A549 (cell line): ENCODE results near the gene OBSL1. TPM values are rescaled to one million over a fixed set of nuclear protein-coding genes. Genes with fewer than 3 reads are reported as not detected.

Experiments used
- ATAC-seq, 2 experiments: fragments of 200-7000 bp in 1 of 2; fragments of >200 bp in 1 of 2; cut with Nextera tagmentation in 1 of 2; cut with Tn5 transposase in 1 of 2; 3 replicates each; pipeline versions ENCODE4 v1.8.0 to v1.9.1; 2018 to 2020; ENCODE audit warnings: mild to moderate bottlenecking in 1 of 2, moderate library complexity in 1 of 2
- CTCF ChIA-PET: fragments of 300-600 bp; sonication (Branson Sonifier 250); formaldehyde crosslinking; extraction: SDS; loops from one replicate; lab custom pipeline; 2021; ENCODE audit warnings: antibody characterized with exemption, inconsistent platforms; lab: Yijun Ruan, JAX
- POLR2A ChIA-PET: fragments of 350-600 bp; formaldehyde crosslinking; extraction: SDS; loops from one replicate; lab custom pipeline; 2021; ENCODE audit warnings: antibody characterized with exemption, inconsistent platforms; lab: Yijun Ruan, JAX
- DNase-seq, 2 experiments: peaks; one replicate each; pipeline versions ENCODE4 v3.0.0 to v3.0.0-alpha.2; 2011 to 2016; ENCODE audit warnings: low read depth in 1 of 2, low spot score in 1 of 2
- FAIRE-seq: peaks from 2 replicates; lab custom pipeline; 2011; peaks lifted over from hg19 to GRCh38; lab: Jason Lieb, UNC
- H3K27ac ChIP-seq, 2 experiments: fragments of >200 bp; sonication (Bioruptor Twin); formaldehyde crosslinking; 3 replicates each; pipeline ENCODE4 v1.5.1; 2016 to 2017
- H3K4me1 ChIP-seq: fragments of >200 bp; sonication (Bioruptor Twin); formaldehyde crosslinking; 3 replicates; pipeline ENCODE4 v1.6.1; 2016
- H3K4me2 ChIP-seq: fragments of >200 bp; sonication (Bioruptor Twin); formaldehyde crosslinking; 3 replicates; pipeline ENCODE4 v1.6.1; 2016
- H3K4me3 ChIP-seq: fragments of >200 bp; sonication (Bioruptor Twin); formaldehyde crosslinking; 3 replicates; pipeline ENCODE4 v1.5.1; 2016
- H3K9me3 ChIP-seq: fragments of >200 bp; sonication (Bioruptor Twin); formaldehyde crosslinking; 3 replicates; pipeline ENCODE4 v1.6.1; 2016
- ATOH8 ChIP-seq: fragments of 250-450 bp; sonication (Bioruptor Pico); IDR thresholded peaks from 2 replicates; pipeline ENCODE4 v1.5.0; 2020; ENCODE audit warnings: low read depth, mild to moderate bottlenecking, moderate library complexity
- CBX8 ChIP-seq: fragments of 200-600 bp; sonication (generic); IDR thresholded peaks from 2 replicates; pipeline ENCODE4 v1.6.1; 2016
- CHD2 ChIP-seq: fragments of 150-350 bp; IDR thresholded peaks from 2 replicates; pipeline ENCODE4 v1.6.1; 2014; ENCODE audit warnings: low read length; ENCODE audit not compliant: partially characterized antibody
- CTCF ChIP-seq: fragments of >200 bp; sonication (Bioruptor Twin); formaldehyde crosslinking; IDR thresholded peaks from 3 replicates; pipeline ENCODE4 v1.5.1; 2016
- E2F6 ChIP-seq: IDR thresholded peaks from 2 replicates; pipeline ENCODE4 v1.6.1; 2012; ENCODE audit warnings: low read depth, borderline replicate concordance
- EHF ChIP-seq: fragments of 250-450 bp; sonication (Bioruptor Pico); IDR thresholded peaks from 2 replicates; pipeline ENCODE4 v1.5.0; 2020; ENCODE audit warnings: mild to moderate bottlenecking
- ELK1 ChIP-seq: fragments of 150-350 bp; IDR thresholded peaks from 2 replicates; pipeline ENCODE4 v1.6.1; 2014; ENCODE audit warnings: low read depth, mild to moderate bottlenecking, low read length
- EP300 ChIP-seq, 2 experiments: fragments of >200 bp; sonication (Bioruptor Twin); formaldehyde crosslinking; IDR thresholded peaks; 2 replicates in 1 of 2; 3 replicates in 1 of 2; pipeline ENCODE4 v1.6.1; 2016 to 2017
- FOSB ChIP-seq: fragments of 250-450 bp; sonication (Bioruptor Pico); IDR thresholded peaks from 2 replicates; pipeline ENCODE4 v1.5.0; 2020; ENCODE audit warnings: mild to moderate bottlenecking, moderate library complexity
- HEYL ChIP-seq: fragments of 250-450 bp; sonication (Bioruptor Pico); IDR thresholded peaks from 2 replicates; pipeline ENCODE4 v1.8.0; 2021; ENCODE audit warnings: mild to moderate bottlenecking, moderate library complexity
- HMGXB4 ChIP-seq: fragments of 250-450 bp; sonication (Bioruptor Pico); IDR thresholded peaks from 2 replicates; pipeline ENCODE4 v1.5.0; 2021; ENCODE audit warnings: mild to moderate bottlenecking, moderate library complexity, borderline replicate concordance
- HOXB5 ChIP-seq: fragments of 250-450 bp; sonication (Bioruptor Pico); IDR thresholded peaks from 2 replicates; pipeline ENCODE4 v1.5.0; 2020; ENCODE audit warnings: mild to moderate bottlenecking, moderate library complexity
- JUNB ChIP-seq: fragments of >200 bp; sonication (Bioruptor Twin); formaldehyde crosslinking; IDR thresholded peaks from 2 replicates; pipeline ENCODE4 v1.6.1; 2016
- MAZ ChIP-seq: fragments of 150-350 bp; IDR thresholded peaks from 2 replicates; pipeline ENCODE4 v1.6.1; 2014; ENCODE audit warnings: antibody characterized with exemption, low read depth, low read length, borderline replicate concordance
- NR3C1 ChIP-seq: fragments of >200 bp; sonication (Bioruptor Twin); formaldehyde crosslinking; IDR thresholded peaks from 3 replicates; pipeline ENCODE4 v1.6.1; 2017
- PHF8 ChIP-seq: fragments of 200-600 bp; sonication (generic); IDR thresholded peaks from 2 replicates; pipeline ENCODE4 v1.6.1; 2016; ENCODE audit warnings: low read depth, mild to moderate bottlenecking, antibody characterized with exemption, moderate library complexity, borderline replicate concordance
- POLR2A ChIP-seq: IDR thresholded peaks from 2 replicates; pipeline ENCODE4 v1.6.1; 2012; ENCODE audit warnings: mild to moderate bottlenecking, low read length
- RAD21 ChIP-seq, 2 experiments: fragments of >200 bp in 1 of 2; sonication (Bioruptor Twin) in 1 of 2; formaldehyde crosslinking in 1 of 2; IDR thresholded peaks in 1 of 2; conservative IDR thresholded peaks in 1 of 2; 2 replicates in 1 of 2; 3 replicates in 1 of 2; pipeline ENCODE4 v1.6.1; 2012 to 2018; ENCODE audit warnings: inconsistent platforms in 1 of 2
- RCOR1 ChIP-seq: fragments of 150-350 bp; IDR thresholded peaks from 2 replicates; pipeline ENCODE4 v1.6.1; 2014; ENCODE audit warnings: antibody characterized with exemption, low read length, low read depth
- RFX5 ChIP-seq: fragments of 450-650 bp; IDR thresholded peaks from 2 replicates; pipeline ENCODE4 v1.7.1; 2014; ENCODE audit warnings: antibody characterized with exemption, mild to moderate bottlenecking, moderate library complexity
- RNF2 ChIP-seq: fragments of 200-600 bp; sonication (generic); IDR thresholded peaks from 2 replicates; pipeline ENCODE4 v1.6.1; 2016; ENCODE audit warnings: low read depth, mild to moderate bottlenecking, antibody characterized with exemption, moderate library complexity, borderline replicate concordance
- SMC3 ChIP-seq: fragments of >200 bp; sonication (Bioruptor Twin); formaldehyde crosslinking; IDR thresholded peaks from 3 replicates; pipeline ENCODE4 v1.6.1; 2018; ENCODE audit warnings: inconsistent platforms
- USF2 ChIP-seq: fragments of 450-650 bp; IDR thresholded peaks from 2 replicates; pipeline ENCODE4 v1.6.1; 2014; ENCODE audit warnings: antibody characterized with exemption
- ZC3H11A ChIP-seq: fragments of 450-650 bp; IDR thresholded peaks from 2 replicates; pipeline ENCODE4 v1.6.1; 2014; ENCODE audit warnings: antibody characterized with exemption, mild to moderate bottlenecking
- ZFP36 ChIP-seq: fragments of 450-650 bp; IDR thresholded peaks from 2 replicates; pipeline ENCODE4 v1.6.1; 2014; ENCODE audit warnings: borderline replicate concordance; ENCODE audit not compliant: partially characterized antibody
- WGBS: methylation state at CpG from one replicate; pipeline ENCODE4 v1.1.6; 2017; ENCODE audit errors: missing lambda C conversion rate; 5-methylcytosine and 5-hydroxymethylcytosine counted together
- polyA plus RNA-seq, 4 experiments: library from polyadenylated mRNA; depleted of rRNA in 3 of 4; stranded (reverse); fragments of >200 nt; fragmentation: RNase III in 1 of 4; extraction: RNeasy Plus Mini Kit Qiagen cat#74134 plus additional on column Dnase treatment in 1 of 4; gene quantifications; 2 replicates in 3 of 4; 3 replicates in 1 of 4; pipeline ENCODE4 v1.2.3, GENCODE V29; 2011 to 2017

Gene OBSL1
- polyA plus RNA-seq, 2 of the 4 experiments (the other 2 are of a cell fraction) = 14.4 to 31.8 TPM

- Histone ChIP-seq H3K4me3 (no peak overlapping the region), H3K9me3 (no peaks in the 10 kb centered on the region), H3K4me1 (no peaks in the 10 kb centered on the region), H3K4me2 (no peak overlapping the region), H3K27ac (no peak overlapping the region)
- TF ChIP-seq SMC3 (no peak), JUNB (no peak), ZFP36 (no peak), ZC3H11A (no peak), POLR2A (no peak), RAD21 (conservative IDR thresholded peaks at IDR 0.05 in 1 of 2, IDR thresholded peaks at IDR 0.05 in 1 of 2) (no peak), ELK1 (no peak), ATOH8 (CRISPR knock-in tag) (no peak), HEYL (CRISPR knock-in tag) (no peak), HMGXB4 (CRISPR knock-in tag) (no peak), PHF8 (no peak), NR3C1 (no peak), FOSB (CRISPR knock-in tag) (no peak), RNF2 (no peak), CTCF (no peak), CHD2 (no peak), USF2 (no peak), EP300 (IDR thresholded peaks at IDR 0.05) (no peak), CBX8 (no peak)
- ATAC-seq = no peak
- ChIA-PET POLR2A (no interaction called here), CTCF (interaction anchor here (1.2 to 2.4 kb wide), 3 partner anchors 8 to 89 kb away, joined by 4 to 10 read pairs (median 9); no protein-coding TSS in a partner anchor)
- FAIRE-seq = no peak
- 75% methylated on average over 2 of the region's 3 CpGs for WGBS
- no peak for DNase-seq
Observed at GRCh38 chr2:219618733-219619122, 47.4 kb upstream of the OBSL1 start.

GRCh38 chr2:219616550-219616949, 45.2 kb upstream of the OBSL1 start:
- TF ChIP-seq MAZ (no peak), RFX5 (no peak), CTCF (no peak), RCOR1 (no peak), RNF2 (no peak), EHF (CRISPR knock-in tag) (no peak), HEYL (CRISPR knock-in tag) (no peak), HOXB5 (no peak), E2F6 (no peak), ZFP36 (no peak)
- TF ChIP-seq, all 56 proteins: peak for 0
- Histone ChIP-seq H3K27ac (no peak overlapping the region), H3K4me3 (no peak overlapping the region), H3K4me2 (no peak overlapping the region), H3K4me1 (no peaks in the 10 kb centered on the region), H3K9me3 (no peaks in the 10 kb centered on the region)
- POLR2A ChIA-PET = no interaction called here
- FAIRE-seq (no peak), DNase-seq (no peak), ATAC-seq (peak in 1 of 2 experiments; percentile 5; a peak in 1 of 6 replicates)
- 91% methylated on average over 4 of the region's 4 CpGs for WGBS
- CTCF ChIA-PET = no interaction called here
